ENCODE results near the gene PTPRD.

GRCh38 chr9:8346296-8346695 lies 2266.5 kb downstream of the PTPRD start:
- TF ChIP-seq REST (IDR thresholded peaks at IDR 0.05; ENCODE audit: insufficient read depth in 1 of 2, low read depth in 2 of 2, low read length in 2 of 2) (no peak), POLR2AphosphoS5 (IDR thresholded peaks at IDR 0.05; ENCODE audit: low read depth, low read length) (no peak), SIN3A (IDR thresholded peaks at IDR 0.05; ENCODE audit: borderline replicate concordance, insufficient read depth, low read length) (no peak)

Measured in PFSK-1 (cell line).